H9 (cell line): ENCODE data around the gene TBCK. TPM values are rescaled to one million over a fixed set of nuclear protein-coding genes. Genes with fewer than 3 reads are reported as not detected.
A peak's percentile ranks its signal among the peaks of the same experiment; 100 is the strongest.

Experiments
- DNase-seq: peaks from one replicate; pipeline ENCODE4 v3.0.0-alpha.2; 2017
- H2AFZ ChIP-seq: one replicate; pipeline ENCODE4 v1.6.1; 2013; ENCODE audit warnings: mild to moderate bottlenecking, low read length, control low read depth, moderate library complexity
- H2AK5ac ChIP-seq: 2 replicates; pipeline ENCODE4 v1.6.1; 2013; ENCODE audit warnings: low read length, control low read depth, mixed read lengths; ENCODE audit not compliant: insufficient read length
- H2BK120ac ChIP-seq: one replicate; pipeline ENCODE4 v1.6.1; 2013; ENCODE audit warnings: low read depth, mild to moderate bottlenecking, low read length, control low read depth, inconsistent platforms; ENCODE audit not compliant: poor library complexity, severe bottlenecking
- H2BK12ac ChIP-seq: 2 replicates; pipeline ENCODE4 v1.6.1; 2013; ENCODE audit warnings: low read length, control low read depth, mixed read lengths, low read depth; ENCODE audit not compliant: insufficient read length
- H2BK15ac ChIP-seq: 2 replicates; pipeline ENCODE4 v1.6.1; 2013; ENCODE audit warnings: low read depth, low read length, control low read depth
- H2BK20ac ChIP-seq: one replicate; pipeline ENCODE4 v1.6.1; 2013; ENCODE audit warnings: low read depth, mild to moderate bottlenecking, low read length, control low read depth, inconsistent platforms; ENCODE audit not compliant: poor library complexity, severe bottlenecking
- H2BK5ac ChIP-seq: 2 replicates; pipeline ENCODE4 v1.6.1; 2013; ENCODE audit warnings: low read length, control low read depth, mixed read lengths; ENCODE audit not compliant: insufficient read length
- H3K14ac ChIP-seq: 2 replicates; pipeline ENCODE4 v1.6.1; 2013; ENCODE audit warnings: low read length, control low read depth; ENCODE audit not compliant: insufficient read depth
- H3K18ac ChIP-seq: 2 replicates; pipeline ENCODE4 v1.6.1; 2013; ENCODE audit warnings: low read depth, mild to moderate bottlenecking, mixed read lengths, low read length, control low read depth; ENCODE audit not compliant: insufficient read length
- H3K23ac ChIP-seq: 2 replicates; pipeline ENCODE4 v1.6.1; 2013; ENCODE audit warnings: low read length, control low read depth, mixed read lengths, low read depth; ENCODE audit not compliant: insufficient read length
- H3K23me2 ChIP-seq: 2 replicates; pipeline ENCODE4 v1.6.1; 2013; ENCODE audit warnings: low read depth, mild to moderate bottlenecking, mixed read lengths, low read length, control low read depth; ENCODE audit not compliant: insufficient read length, poor library complexity, severe bottlenecking
- H3K27ac ChIP-seq: 2 replicates; pipeline ENCODE4 v1.5.1; 2013; ENCODE audit warnings: low read length, control low read depth, mixed read lengths, low read depth; ENCODE audit not compliant: insufficient read length
- H3K27me3 ChIP-seq: 2 replicates; pipeline ENCODE4 v1.6.1; 2013; ENCODE audit warnings: low read length, control low read depth, inconsistent platforms; ENCODE audit not compliant: insufficient read depth
- H3K4ac ChIP-seq: 2 replicates; pipeline ENCODE4 v1.6.1; 2013; ENCODE audit warnings: low read depth, mild to moderate bottlenecking, control low read depth, inconsistent platforms, low read length, moderate library complexity
- H3K4me1 ChIP-seq: 2 replicates; pipeline ENCODE4 v1.6.1; 2013; ENCODE audit warnings: low read length, control low read depth, inconsistent platforms; ENCODE audit not compliant: insufficient read depth
- H3K4me2 ChIP-seq: 2 replicates; pipeline ENCODE4 v1.6.1; 2013; ENCODE audit warnings: low read length, control low read depth, mixed read lengths; ENCODE audit not compliant: insufficient read length, insufficient read depth
- H3K56ac ChIP-seq: 2 replicates; pipeline ENCODE4 v1.6.1; 2013; ENCODE audit warnings: low read depth, mild to moderate bottlenecking, mixed read lengths, low read length, control low read depth; ENCODE audit not compliant: insufficient read length
- H3K79me1 ChIP-seq: 2 replicates; pipeline ENCODE4 v1.6.1; 2013; ENCODE audit warnings: low read depth, mild to moderate bottlenecking, moderate library complexity, low read length, control low read depth, inconsistent platforms; ENCODE audit not compliant: insufficient read depth, poor library complexity, severe bottlenecking
- H3K79me2 ChIP-seq: 2 replicates; pipeline ENCODE4 v1.6.1; 2013; ENCODE audit warnings: low read length, control low read depth, inconsistent platforms; ENCODE audit not compliant: insufficient read depth
- H3K9ac ChIP-seq: 2 replicates; pipeline ENCODE4 v1.6.1; 2013; ENCODE audit warnings: low read length, control low read depth, mixed read lengths; ENCODE audit not compliant: insufficient read length; ENCODE audit errors: extremely low read depth
- H3K9me3 ChIP-seq: one replicate; pipeline ENCODE4 v1.6.1; 2013; ENCODE audit warnings: low read depth, low read length, inconsistent platforms; ENCODE audit not compliant: control insufficient read depth
- H3T11ph ChIP-seq: one replicate; pipeline ENCODE4 v1.6.1; 2013; ENCODE audit warnings: mild to moderate bottlenecking, low read length, control low read depth, inconsistent platforms
- H4K20me1 ChIP-seq: one replicate; pipeline ENCODE4 v1.6.1; 2013; ENCODE audit not compliant: control insufficient read depth, insufficient read length, insufficient read depth
- H4K5ac ChIP-seq: 2 replicates; pipeline ENCODE4 v1.6.1; 2013; ENCODE audit warnings: low read depth, mild to moderate bottlenecking, mixed read lengths, low read length, control low read depth; ENCODE audit not compliant: insufficient read length
- H4K8ac ChIP-seq: replicated peaks from 2 replicates; pipeline ENCODE4 v1.6.1; 2013; ENCODE audit warnings: low read length, control low read depth, mixed read lengths, low read depth; ENCODE audit not compliant: insufficient read length
- H4K91ac ChIP-seq: 2 replicates; pipeline ENCODE4 v1.6.1; 2013; ENCODE audit warnings: low read depth, mild to moderate bottlenecking, moderate library complexity, mixed read lengths, low read length, control low read depth; ENCODE audit not compliant: insufficient read length
- H3K27ac Mint-ChIP-seq, 3 experiments: 2 replicates in 2 of 3; 3 replicates in 1 of 3; pipeline ENCODE4 v1.8.0; 2020 to 2021; ENCODE audit warnings: mixed read lengths in 3 of 3, mild to moderate bottlenecking in 1 of 3, moderate library complexity in 1 of 3
- H3K27me3 Mint-ChIP-seq: 2 replicates; pipeline ENCODE4 v1.8.0; 2021; ENCODE audit warnings: low read depth, mild to moderate bottlenecking, moderate library complexity, mixed read lengths
- H3K36me3 Mint-ChIP-seq, 3 experiments: 2 replicates in 2 of 3; 3 replicates in 1 of 3; pipeline ENCODE4 v1.8.0; 2020 to 2021; ENCODE audit warnings: low read depth in 3 of 3, mixed read lengths in 3 of 3; ENCODE audit not compliant: insufficient read depth in 1 of 3
- H3K4me1 Mint-ChIP-seq, 2 experiments: 2 replicates each; pipeline ENCODE4 v1.8.0; 2020; ENCODE audit warnings: mixed read lengths in 2 of 2
- H3K4me3 Mint-ChIP-seq, 2 experiments: 2 replicates in 1 of 2; 3 replicates in 1 of 2; pipeline ENCODE4 v1.8.0; 2020 to 2021; ENCODE audit warnings: mild to moderate bottlenecking in 2 of 2, mixed read lengths in 2 of 2, moderate library complexity in 1 of 2
- H3K9me3 Mint-ChIP-seq, 2 experiments: 2 replicates in 1 of 2; 3 replicates in 1 of 2; pipeline ENCODE4 v1.8.0; 2020; ENCODE audit warnings: mild to moderate bottlenecking in 2 of 2, mixed read lengths in 2 of 2, moderate library complexity in 1 of 2
- CTCF ChIP-seq: fragments of 200-600 bp; sonication (generic); conservative IDR thresholded peaks from 3 replicates; pipeline ENCODE4 v1.8.0; 2021; ENCODE audit warnings: antibody characterized with exemption, mild to moderate bottlenecking
- total RNA-seq: library from RNA; stranded (reverse); gene quantifications from 2 replicates; pipeline ENCODE4 v1.2.1, GENCODE V29; 2021

TBCK gene
- total RNA-seq, 1 experiment from 2014 or later, result 22.1 TPM

GRCh38 chr4:106172861-106173260 lies 143.1 kb downstream of the TBCK start:
- H3K18ac ChIP-seq, result no peak overlapping the region
- no peaks in the 10 kb centered on the region; the same call in 1 of the 2 replicates for H3K27me3 Mint-ChIP-seq
- H3T11ph ChIP-seq, result no peak overlapping the region
- no peak overlapping the region for H2BK120ac ChIP-seq
- no peak overlapping the region for H2AFZ ChIP-seq
- no peaks in the 10 kb centered on the region for H3K4me1 Mint-ChIP-seq
- H2BK15ac ChIP-seq, result no peak overlapping the region
- TF ChIP-seq CTCF, result no peak
- no peak overlapping the region for H2AK5ac ChIP-seq
- H4K5ac ChIP-seq, result no peak overlapping the region
- peaks cover 8 to 11% of the 10 kb centered on the region in 2 experiments for H3K9me3 Mint-ChIP-seq
- H3K79me2 ChIP-seq, result no peaks in the 10 kb centered on the region
- H2BK12ac ChIP-seq, result no peak overlapping the region
- H2BK20ac ChIP-seq, result no peak overlapping the region
- H3K56ac ChIP-seq, result no peak overlapping the region
- no peaks in the 10 kb centered on the region for H3K79me1 ChIP-seq
- no peak overlapping the region for H3K4me2 ChIP-seq
- no peak overlapping the region for H4K8ac ChIP-seq
- H2BK5ac ChIP-seq, result no peak overlapping the region
- H3K36me3 Mint-ChIP-seq, result peaks cover 9 to 20% (median 15%) of the 10 kb centered on the region in 3 experiments
- H3K27ac ChIP-seq, result no peak overlapping the region
- no peaks in the 10 kb centered on the region for H3K27me3 ChIP-seq
- H3K14ac ChIP-seq, result no peak overlapping the region
- no peak overlapping the region for H3K9ac ChIP-seq
- no peak overlapping the region for H4K91ac ChIP-seq
- DNase-seq, result no peak
- H3K4ac ChIP-seq, result no peak overlapping the region
- H3K4me1 ChIP-seq, result no peaks in the 10 kb centered on the region
- H3K9me3 ChIP-seq, result no peaks in the 10 kb centered on the region
- H4K20me1 ChIP-seq, result no peaks in the 10 kb centered on the region
- no peak overlapping the region for H3K4me3 Mint-ChIP-seq
- H3K23ac ChIP-seq, result no peak overlapping the region
- peak overlapping the region in 1 of 3 experiments; percentile 1; a peak in 2 of 7 replicates for H3K27ac Mint-ChIP-seq
- no peaks in the 10 kb centered on the region for H3K23me2 ChIP-seq
